Measurements from ENCODE around the gene CHRNA5.
"Not testable (repeated sequence)": the region's sequence is repeated elsewhere in the genome, so short reads cannot be mapped to it uniquely, and the experiment has no call there.

CHRNA5 gene

GRCh38 chr15:78565097-78565950 lies at the start of gene CHRNA5:
Gene CHRNA5 (plus strand): TSS chr15:78565520. CDS start chr15:78565720, 200 bp downstream.
- peak in 25 of 51 donors; percentile 1 to 38 (median 14) for DNase-seq

GRCh38 chr15:78520035-78520434 lies 45.3 kb upstream of the CHRNA5 start:
- not testable (repeated sequence) for DNase-seq

- DNase-seq: no peak
Measured at GRCh38 chr15:78524230-78524629, 41.1 kb upstream of the CHRNA5 start.

- DNase-seq: no peak
Measured at GRCh38 chr15:78527325-78527724, 38.0 kb upstream of the CHRNA5 start.

- DNase-seq: peak in 4 of 51 donors; percentile 1 to 24 (median 12)
Measured at GRCh38 chr15:78533331-78533730, 32.0 kb upstream of the CHRNA5 start.

GRCh38 chr15:78536134-78536533 lies 29.2 kb upstream of the CHRNA5 start:
- DNase-seq: no peak

- no peak for DNase-seq
Measured at GRCh38 chr15:78537266-78537905, 27.9 kb upstream of the CHRNA5 start.

- DNase-seq: peak in 1 of 51 donors; percentile 1
Measured at GRCh38 chr15:78538358-78538757, 27.0 kb upstream of the CHRNA5 start.

GRCh38 chr15:78539464-78540140 lies 25.7 kb upstream of the CHRNA5 start:
- peak in 4 of 51 donors; percentile 0 to 22 (median 4) for DNase-seq

GRCh38 chr15:78540141-78540870 lies 25.0 kb upstream of the CHRNA5 start, which contains the start of gene PSMA4:
Gene PSMA4 (plus strand): TSS chr15:78540444. CDS start chr15:78541928, 1,484 bp downstream.
- peak; percentile 61 to 98 (median 87) for DNase-seq

GRCh38 chr15:78540871-78541743 lies 24.2 kb upstream of the CHRNA5 start:
- no peak for DNase-seq

GRCh38 chr15:78541744-78542034 lies 23.6 kb upstream of the CHRNA5 start:
- no peak for DNase-seq

- no peak for DNase-seq
Measured at GRCh38 chr15:78542647-78543046, 22.7 kb upstream of the CHRNA5 start.

- no peak for DNase-seq
Measured at GRCh38 chr15:78550194-78550593, 15.1 kb upstream of the CHRNA5 start.

- no peak for DNase-seq
Measured at GRCh38 chr15:78550815-78551214, 14.5 kb upstream of the CHRNA5 start.

- DNase-seq: no peak
Measured at GRCh38 chr15:78551902-78552301, 13.4 kb upstream of the CHRNA5 start.

- no peak for DNase-seq
Measured at GRCh38 chr15:78552597-78552996, 12.7 kb upstream of the CHRNA5 start.

- DNase-seq: not testable (repeated sequence)
Measured at GRCh38 chr15:78560201-78560600, 5.1 kb upstream of the CHRNA5 start.

GRCh38 chr15:78561490-78561889 lies 3.8 kb upstream of the CHRNA5 start:
- no peak for DNase-seq

GRCh38 chr15:78563092-78563491 lies 2.2 kb upstream of the CHRNA5 start:
- no peak for DNase-seq

GRCh38 chr15:78564743-78565096 lies 600 bp upstream of the CHRNA5 start:
- DNase-seq: no peak
